Breast epithelium (tissue), 4 donors: ENCODE results near the gene PAIP2. TPM values are rescaled to one million over a fixed set of nuclear protein-coding genes. Genes with fewer than 3 reads are reported as not detected.

Experiments used
- DNase-seq, 2 donors: peaks; one replicate each; pipeline ENCODE4 v3.0.0-alpha.2; 2019; ENCODE audit warnings: low spot score in 2 of 2
- H3K27ac ChIP-seq, 2 donors: fragments of 200-600 bp; sonication (generic) in 1 of 2; one replicate each; pipeline ENCODE4 v1.5.1; 2016 to 2019; ENCODE audit warnings: mild to moderate bottlenecking in 1 of 2
- H3K27me3 ChIP-seq, 2 donors: fragments of 200-600 bp; sonication (generic) in 1 of 2; one replicate each; pipeline versions ENCODE4 v1.5.1 to v1.6.0; 2017 to 2019; ENCODE audit warnings: control low read depth in 1 of 2, mild to moderate bottlenecking in 1 of 2
- H3K36me3 ChIP-seq: fragments of 200-600 bp; one replicate; pipeline ENCODE4 v1.5.1; 2019
- H3K4me1 ChIP-seq, 2 donors: fragments of 200-600 bp; sonication (generic); one replicate each; pipeline ENCODE4 v1.5.1; 2016 to 2019; ENCODE audit warnings: control low read depth in 1 of 2
- H3K4me3 ChIP-seq, 3 donors: fragments of 200-600 bp; sonication (generic); 1 replicate in 2 of 3; 2 replicates in 1 of 3; pipeline ENCODE4 v1.5.1; 2016 to 2019; ENCODE audit warnings: mild to moderate bottlenecking in 3 of 3, moderate library complexity in 2 of 3
- H3K9me3 ChIP-seq, 2 donors: fragments of 200-600 bp; sonication (generic) in 1 of 2; one replicate each; pipeline ENCODE4 v1.5.1; 2016 to 2019; ENCODE audit warnings: control low read depth in 1 of 2
- POLR2A ChIP-seq: fragments of 450-650 bp; IDR thresholded peaks from one replicate; pipeline ENCODE4 v1.6.1; 2016; ENCODE audit warnings: antibody characterized with exemption, mild to moderate bottlenecking, moderate library complexity
- POLR2AphosphoS5 ChIP-seq, 3 donors: sonication (generic); formaldehyde crosslinking; IDR thresholded peaks; one replicate each; pipeline ENCODE4 v1.6.1; 2017; ENCODE audit warnings: antibody characterized with exemption in 3 of 3
- intact Hi-C: fragments of 100-400 bp; cut with DNase I; formaldehyde crosslinking; loops from one replicate; pipeline ENCODE4 v1.15.1; 2023; ENCODE audit warnings: low total_unique reads
- total RNA-seq, 3 donors: library from RNA; depleted of rRNA; stranded (reverse); fragments of >200 nt; gene quantifications; one replicate each; pipeline ENCODE4 v1.1.0, GENCODE V29; 2016
- TF ChIP-seq, protein P1 (sequence below), 3 donors: fragments of 450-650 bp; IDR thresholded peaks; one replicate each; pipeline ENCODE4 v1.5.1; 2016 to 2017; ENCODE audit warnings: antibody characterized with exemption in 3 of 3, mild to moderate bottlenecking in 3 of 3, moderate library complexity in 3 of 3

Gene PAIP2
- total RNA-seq, 3 donors from 2014 or later, result 86.3 to 95.4 (median 95.0) TPM

GRCh38 chr5:139379626-139380449 lies 38.2 kb downstream of the PAIP2 start:
- H3K27ac ChIP-seq, result no peak overlapping the region
- TF ChIP-seq POLR2A (no peak), POLR2AphosphoS5 (IDR thresholded peaks at IDR 0.05) (no peak)
- TF ChIP-seq, protein P1, sequence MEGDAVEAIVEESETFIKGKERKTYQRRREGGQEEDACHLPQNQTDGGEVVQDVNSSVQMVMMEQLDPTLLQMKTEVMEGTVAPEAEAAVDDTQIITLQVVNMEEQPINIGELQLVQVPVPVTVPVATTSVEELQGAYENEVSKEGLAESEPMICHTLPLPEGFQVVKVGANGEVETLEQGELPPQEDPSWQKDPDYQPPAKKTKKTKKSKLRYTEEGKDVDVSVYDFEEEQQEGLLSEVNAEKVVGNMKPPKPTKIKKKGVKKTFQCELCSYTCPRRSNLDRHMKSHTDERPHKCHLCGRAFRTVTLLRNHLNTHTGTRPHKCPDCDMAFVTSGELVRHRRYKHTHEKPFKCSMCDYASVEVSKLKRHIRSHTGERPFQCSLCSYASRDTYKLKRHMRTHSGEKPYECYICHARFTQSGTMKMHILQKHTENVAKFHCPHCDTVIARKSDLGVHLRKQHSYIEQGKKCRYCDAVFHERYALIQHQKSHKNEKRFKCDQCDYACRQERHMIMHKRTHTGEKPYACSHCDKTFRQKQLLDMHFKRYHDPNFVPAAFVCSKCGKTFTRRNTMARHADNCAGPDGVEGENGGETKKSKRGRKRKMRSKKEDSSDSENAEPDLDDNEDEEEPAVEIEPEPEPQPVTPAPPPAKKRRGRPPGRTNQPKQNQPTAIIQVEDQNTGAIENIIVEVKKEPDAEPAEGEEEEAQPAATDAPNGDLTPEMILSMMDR (IDR thresholded peaks at IDR 0.05), result no peak
- H3K27me3 ChIP-seq, result no peaks in the 10 kb centered on the region
- peaks cover 0 to 8% of the 10 kb centered on the region in 2 donors for H3K4me1 ChIP-seq
- no peaks in the 10 kb centered on the region for H3K9me3 ChIP-seq
- H3K36me3 ChIP-seq, result no peaks in the 10 kb centered on the region
- intact Hi-C loops, result loop anchor here (1.0 kb wide), 1 partner anchor 27 kb away; no protein-coding TSS in a partner anchor
- DNase-seq, result no peak
- no peak overlapping the region for H3K4me3 ChIP-seq

GRCh38 chr5:139381837-139382761 lies 40.4 kb downstream of the PAIP2 start:
- TF ChIP-seq POLR2A (no peak), POLR2AphosphoS5 (IDR thresholded peaks at IDR 0.05) (no peak)
- TF ChIP-seq, protein P1 (IDR thresholded peaks at IDR 0.05), result no peak
- Histone ChIP-seq H3K27me3 (no peaks in the 10 kb centered on the region), H3K9me3 (no peaks in the 10 kb centered on the region), H3K36me3 (no peaks in the 10 kb centered on the region), H3K4me1 (peaks cover 0 to 13% of the 10 kb centered on the region in 2 donors), H3K27ac (no peak overlapping the region), H3K4me3 (no peak overlapping the region)
- intact Hi-C loops, result no loop called here
- DNase-seq, result no peak

DNA sequence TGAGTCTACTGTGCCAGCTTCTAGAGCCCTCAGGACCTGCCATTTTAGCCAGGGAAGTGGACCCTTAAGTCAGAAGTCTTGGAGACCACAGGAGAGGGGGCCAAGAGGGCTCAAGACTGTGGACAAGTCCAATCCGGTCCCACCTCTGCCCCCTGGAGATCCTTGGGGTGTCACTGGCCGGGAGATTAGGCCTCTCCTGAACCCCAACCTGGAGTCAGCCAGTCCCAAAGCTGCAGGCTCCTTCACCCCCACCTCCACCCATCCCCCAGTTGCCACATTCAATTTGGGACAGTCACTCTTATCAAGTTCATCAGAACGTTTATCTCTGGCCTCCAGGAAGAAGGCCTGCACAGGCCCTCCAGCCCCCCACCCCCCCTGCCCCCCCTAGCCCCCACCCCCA lies 41.2 kb downstream of the PAIP2 start:
- H3K4me1 ChIP-seq, result peaks cover 0 to 13% of the 10 kb centered on the region in 2 donors
- no peak for TF ChIP-seq POLR2AphosphoS5 (IDR thresholded peaks at IDR 0.05)
- no peak for TF ChIP-seq POLR2A
- TF ChIP-seq, protein P1 (IDR thresholded peaks at IDR 0.05), result no peak
- H3K27ac ChIP-seq, result no peak overlapping the region
- DNase-seq, result peak in 1 of 2 donors; percentile 17
- no peak overlapping the region for H3K4me3 ChIP-seq
- intact Hi-C loops, result no loop called here
- no peaks in the 10 kb centered on the region for H3K9me3 ChIP-seq
- no peaks in the 10 kb centered on the region for H3K27me3 ChIP-seq
- H3K36me3 ChIP-seq, result no peaks in the 10 kb centered on the region

- TF ChIP-seq POLR2AphosphoS5 (IDR thresholded peaks at IDR 0.05) (no peak), POLR2A (no peak)
- TF ChIP-seq, protein P1 (IDR thresholded peaks at IDR 0.05), result no peak
- intact Hi-C loops, result no loop called here
- Histone ChIP-seq H3K4me3 (no peak within 1 kb of the TSS), H3K9me3 (no peaks in the 10 kb centered on the region), H3K27me3 (no peaks in the 10 kb centered on the region), H3K4me1 (peaks cover 0 to 19% of the 10 kb centered on the region in 2 donors), H3K27ac (peak within 1 kb of the TSS; percentile 59 to 83), H3K36me3 (no peaks in the 10 kb centered on the region)
- DNase-seq, result no peak
These were observed 41.8 kb downstream of the PAIP2 start, which contains the start of gene SLC23A1 for GRCh38 chr5:139383275-139383992. Gene SLC23A1, minus strand, starts transcription at chr5:139383297. Its CDS starts 44 bp downstream, at chr5:139383253.
